ENCODE data around the gene WWOX. TPM values are rescaled to one million over a fixed set of nuclear protein-coding genes. Genes with fewer than 3 reads are reported as not detected.

The WWOX gene
- total RNA-seq, 4 donors from 2014 or later = 12.9 to 53.5 (median 25.6) TPM

DNA sequence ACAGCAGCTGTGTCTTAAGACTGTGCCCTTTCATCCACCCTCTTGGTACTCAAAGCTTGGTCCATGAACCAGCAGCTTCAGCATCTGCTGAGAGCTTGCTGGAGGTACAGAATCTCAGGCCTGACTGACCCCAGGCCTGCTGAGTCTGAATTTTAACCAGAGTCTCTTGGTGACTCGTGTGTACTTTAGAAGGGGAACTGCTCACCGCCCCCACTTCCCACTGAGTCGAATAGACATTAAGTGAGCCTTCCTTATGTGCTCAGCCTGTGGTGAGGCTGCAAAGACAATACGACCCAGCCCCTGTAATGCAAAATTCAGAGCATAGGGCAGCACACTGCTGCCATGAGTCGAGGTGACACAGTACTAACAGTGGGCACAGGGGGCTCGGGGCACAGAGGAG lies 662.8 kb downstream of the WWOX start:
- no peak for ATAC-seq

GRCh38 chr16:78763821-78764440 lies 664.5 kb downstream of the WWOX start:
- WGBS, 2 donors (ENCODE audit: low coverage in 1 of 2) = 68 to 85% methylated on average over 4 to 8 of the region's 10 CpGs
- Histone ChIP-seq H3K27me3 (no peaks in the 10 kb centered on the region), H3K36me3 (no peaks in the 10 kb centered on the region), H3K4me3 (no peak overlapping the region), H3K4me1 (peaks cover 0 to 23% (median 0%) of the 10 kb centered on the region in 3 donors), H3K9me3 (no peaks in the 10 kb centered on the region), H3K27ac (no peak overlapping the region)
- no peak for TF ChIP-seq POLR2AphosphoS5 (IDR thresholded peaks at IDR 0.05)
- TF ChIP-seq POLR2A (IDR thresholded peaks at IDR 0.05) = no peak
- no peak for TF ChIP-seq EP300 (IDR thresholded peaks at IDR 0.05)
- no peak for TF ChIP-seq CTCF (IDR thresholded peaks at IDR 0.05)
- peak; percentile 26 for ATAC-seq

More for the DNA sequence above, 662.8 kb downstream of the WWOX start:
- Histone ChIP-seq H3K9me3 (no peaks in the 10 kb centered on the region), H3K4me3 (no peak overlapping the region), H3K27ac (no peak overlapping the region), H3K27me3 (no peaks in the 10 kb centered on the region), H3K36me3 (no peaks in the 10 kb centered on the region), H3K4me1 (peaks cover 0 to 11% (median 0%) of the 10 kb centered on the region in 3 donors)
- TF ChIP-seq CTCF (IDR thresholded peaks at IDR 0.05) (no peak), POLR2AphosphoS5 (IDR thresholded peaks at IDR 0.05) (no peak), POLR2A (IDR thresholded peaks at IDR 0.05) (no peak), EP300 (IDR thresholded peaks at IDR 0.05) (no peak)
- WGBS, 2 donors (ENCODE audit: low coverage in 1 of 2) = 80% methylated on average over 1 of the region's 6 CpGs; no CpG with 5 or more reads in 1 of the 2 donors

GRCh38 chr16:78764478-78764877 lies 665.0 kb downstream of the WWOX start:
- Histone ChIP-seq H3K4me3 (no peak overlapping the region), H3K9me3 (no peaks in the 10 kb centered on the region), H3K4me1 (peaks cover 0 to 23% (median 0%) of the 10 kb centered on the region in 3 donors), H3K36me3 (no peaks in the 10 kb centered on the region), H3K27me3 (no peaks in the 10 kb centered on the region), H3K27ac (no peak overlapping the region)
- WGBS, 2 donors (ENCODE audit: low coverage in 1 of 2) = 93 to 100% methylated on average over 3 to 4 of the region's 4 CpGs
- TF ChIP-seq CTCF (IDR thresholded peaks at IDR 0.05) = no peak
- no peak for TF ChIP-seq POLR2A (IDR thresholded peaks at IDR 0.05)
- no peak for TF ChIP-seq POLR2AphosphoS5 (IDR thresholded peaks at IDR 0.05)
- TF ChIP-seq EP300 (IDR thresholded peaks at IDR 0.05) = no peak
- no peak for ATAC-seq

- no peak for ATAC-seq
- H3K27ac ChIP-seq = peak overlapping the region in 1 of 4 donors; percentile 58
- H3K9me3 ChIP-seq = no peaks in the 10 kb centered on the region
- H3K36me3 ChIP-seq = no peaks in the 10 kb centered on the region
- WGBS, 2 donors (ENCODE audit: low coverage in 1 of 2) = 77 to 81% methylated on average over 7 of the region's 8 CpGs
- H3K27me3 ChIP-seq = no peaks in the 10 kb centered on the region
- peaks cover 0 to 33% (median 0%) of the 10 kb centered on the region in 3 donors for H3K4me1 ChIP-seq
- H3K4me3 ChIP-seq = no peak overlapping the region
- TF ChIP-seq POLR2AphosphoS5 (IDR thresholded peaks at IDR 0.05) (no peak), EP300 (IDR thresholded peaks at IDR 0.05) (no peak), CTCF (IDR thresholded peaks at IDR 0.05) (no peak)
Observed at GRCh38 chr16:78768226-78768625, 668.8 kb downstream of the WWOX start.

DNA sequence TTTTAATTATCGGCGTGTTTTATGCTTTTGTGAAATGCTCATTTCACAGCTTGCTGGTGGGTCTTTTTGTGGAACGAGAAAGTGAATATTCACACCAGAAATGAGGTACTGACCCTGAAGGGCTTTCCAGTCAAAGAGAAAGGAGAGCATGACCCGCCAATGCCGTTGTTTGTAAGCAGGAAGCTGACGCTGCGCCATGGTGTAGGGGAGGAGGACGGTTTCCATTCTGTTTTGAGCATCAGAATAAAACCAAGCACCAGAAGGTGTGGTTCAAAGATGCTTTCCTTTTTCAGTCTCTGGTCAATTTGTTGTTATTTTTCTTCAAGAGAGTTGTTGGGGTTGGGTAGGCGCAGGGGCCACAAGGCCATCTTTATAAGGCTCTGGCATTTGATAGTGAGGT lies 669.3 kb downstream of the WWOX start:
- H3K27me3 ChIP-seq = no peaks in the 10 kb centered on the region
- TF ChIP-seq CTCF (IDR thresholded peaks at IDR 0.05) (no peak), POLR2A (IDR thresholded peaks at IDR 0.05) (no peak), EP300 (IDR thresholded peaks at IDR 0.05) (no peak), POLR2AphosphoS5 (IDR thresholded peaks at IDR 0.05) (no peak)
- no peak overlapping the region for H3K27ac ChIP-seq
- no peak overlapping the region for H3K4me3 ChIP-seq
- H3K36me3 ChIP-seq = no peaks in the 10 kb centered on the region
- ATAC-seq = no peak
- WGBS, 2 donors (ENCODE audit: low coverage in 1 of 2) = 87 to 89% methylated on average over 1 to 9 of the region's 9 CpGs
- no peaks in the 10 kb centered on the region for H3K9me3 ChIP-seq
- H3K4me1 ChIP-seq = peaks cover 0 to 33% (median 0%) of the 10 kb centered on the region in 3 donors

Measured in gastroesophageal sphincter (tissue), 4 donors.